WTC11 (cell line): ENCODE data around the gene YWHAH. TPM values are rescaled to one million over a fixed set of nuclear protein-coding genes. Genes with fewer than 3 reads are reported as not detected.

ENCODE experiments used
- ATAC-seq: fragments of 200-7000 bp; cut with Tn5 transposase; 2 replicates; pipeline ENCODE4 v1.10.0; 2021; ENCODE audit warnings: mild to moderate bottlenecking, moderate library complexity
- CTCF ChIA-PET: fragments of 300-600 bp; sonication (Branson Sonifier 250); formaldehyde crosslinking; loops from one replicate; lab custom pipeline; 2021; ENCODE audit warnings: antibody characterized with exemption; lab: Charles Lee
- POLR2A ChIA-PET: fragments of 350-600 bp; sonication (Branson Sonifier 250); formaldehyde crosslinking; loops from one replicate; lab custom pipeline; 2021; ENCODE audit warnings: antibody characterized with exemption; lab: Charles Lee
- DNase-seq: peaks from one replicate; pipeline ENCODE4 v3.0.0; 2021; ENCODE audit warnings: low spot score
- H3K27ac Mint-ChIP-seq: 2 replicates; pipeline ENCODE4 v1.8.0; 2021; ENCODE audit warnings: mixed read lengths
- H3K27me3 Mint-ChIP-seq: 2 replicates; pipeline ENCODE4 v1.8.0; 2021; ENCODE audit warnings: low read depth, mild to moderate bottlenecking, moderate library complexity, mixed read lengths
- H3K36me3 Mint-ChIP-seq: 2 replicates; pipeline ENCODE4 v1.8.0; 2021; ENCODE audit warnings: mixed read lengths
- H3K4me1 Mint-ChIP-seq: 2 replicates; pipeline ENCODE4 v1.8.0; 2022; ENCODE audit warnings: mixed read lengths
- H3K4me3 Mint-ChIP-seq: 2 replicates; pipeline ENCODE4 v1.8.0; 2021; ENCODE audit warnings: mild to moderate bottlenecking, moderate library complexity, mixed read lengths
- H3K9me3 Mint-ChIP-seq: 2 replicates; pipeline ENCODE4 v1.8.0; 2021; ENCODE audit warnings: mixed read lengths
- AFF4 ChIP-seq: sonication (generic); formaldehyde crosslinking; IDR thresholded peaks from 2 replicates; pipeline ENCODE4 v1.8.1; 2023; ENCODE audit warnings: mild to moderate bottlenecking, missing genetic modification reagents, borderline replicate concordance
- CREB1 ChIP-seq: sonication (generic); formaldehyde crosslinking; IDR thresholded peaks from 2 replicates; pipeline ENCODE4 v1.8.0; 2023; ENCODE audit warnings: mild to moderate bottlenecking, missing genetic modification reagents
- ELF4 ChIP-seq: sonication (generic); formaldehyde crosslinking; IDR thresholded peaks from 2 replicates; pipeline ENCODE4 v1.8.1; 2022; ENCODE audit warnings: low read depth, mild to moderate bottlenecking, moderate library complexity, missing genetic modification reagents
- GABPB1 ChIP-seq: sonication (generic); formaldehyde crosslinking; IDR thresholded peaks from 2 replicates; pipeline ENCODE4 v1.8.1; 2023; ENCODE audit warnings: mild to moderate bottlenecking, missing genetic modification reagents
- HMGA2 ChIP-seq: fragments of 250-450 bp; sonication (Bioruptor Pico); IDR thresholded peaks from 2 replicates; pipeline ENCODE4 v1.4.0; 2021; ENCODE audit warnings: mild to moderate bottlenecking, moderate library complexity
- IRF1 ChIP-seq: sonication (generic); formaldehyde crosslinking; IDR thresholded peaks from 2 replicates; pipeline ENCODE4 v1.8.0; 2023; ENCODE audit warnings: missing genetic modification reagents
- KAT7 ChIP-seq: sonication (generic); formaldehyde crosslinking; IDR thresholded peaks from 2 replicates; pipeline ENCODE4 v1.8.1; 2023; ENCODE audit warnings: missing genetic modification reagents, mild to moderate bottlenecking, borderline replicate concordance
- MAX ChIP-seq: sonication (generic); formaldehyde crosslinking; IDR thresholded peaks from 2 replicates; pipeline ENCODE4 v1.8.0; 2022; ENCODE audit warnings: mild to moderate bottlenecking, missing genetic modification reagents
- NR3C1 ChIP-seq: sonication (generic); formaldehyde crosslinking; conservative IDR thresholded peaks from 2 replicates; pipeline ENCODE4 v1.8.1; 2023; ENCODE audit warnings: low read depth, mild to moderate bottlenecking, missing genetic modification reagents
- RORB ChIP-seq: fragments of 250-450 bp; sonication (Bioruptor Pico); IDR thresholded peaks from 2 replicates; pipeline ENCODE4 v1.9.0; 2021; ENCODE audit warnings: mild to moderate bottlenecking
- SMAD3 ChIP-seq: sonication (generic); formaldehyde crosslinking; IDR thresholded peaks from 2 replicates; pipeline ENCODE4 v1.8.0; 2022; ENCODE audit warnings: missing genetic modification reagents, mild to moderate bottlenecking, borderline replicate concordance
- ZNF232 ChIP-seq: sonication (generic); formaldehyde crosslinking; IDR thresholded peaks from 2 replicates; pipeline ENCODE4 v1.8.0; 2022; ENCODE audit warnings: mild to moderate bottlenecking, missing genetic modification reagents
- ZNF423 ChIP-seq: fragments of 250-450 bp; sonication (Bioruptor Pico); IDR thresholded peaks from 2 replicates; pipeline ENCODE4 v2.1.2; 2022; ENCODE audit warnings: mild to moderate bottlenecking, moderate library complexity
- ZNF532 ChIP-seq: fragments of 250-450 bp; sonication (Bioruptor Pico); IDR thresholded peaks from 2 replicates; pipeline ENCODE4 v1.9.0; 2021; ENCODE audit warnings: mild to moderate bottlenecking, borderline replicate concordance
- total RNA-seq: library from RNA; stranded (reverse); gene quantifications from 3 replicates; pipeline ENCODE4 v1.2.3, GENCODE V29; 2021
- TF ChIP-seq, protein P1 (sequence below): sonication (generic); formaldehyde crosslinking; IDR thresholded peaks from 2 replicates; pipeline ENCODE4 v1.8.1; 2022; ENCODE audit warnings: low read depth, mild to moderate bottlenecking, moderate library complexity, missing genetic modification reagents, borderline replicate concordance
- TF ChIP-seq, protein P2 (sequence below): sonication (generic); formaldehyde crosslinking; IDR thresholded peaks from 2 replicates; pipeline ENCODE4 v1.8.1; 2023; ENCODE audit warnings: mild to moderate bottlenecking, missing genetic modification reagents
- TF ChIP-seq, protein P3 (sequence below): sonication (generic); formaldehyde crosslinking; IDR thresholded peaks from 2 replicates; pipeline ENCODE4 v1.8.0; 2023; ENCODE audit warnings: missing genetic modification reagents, mild to moderate bottlenecking, borderline replicate concordance
- TF ChIP-seq, protein P4 (sequence below): fragments of 250-450 bp; sonication (Bioruptor Pico); IDR thresholded peaks from 2 replicates; pipeline ENCODE4 v1.9.0; 2021; ENCODE audit warnings: mild to moderate bottlenecking

The YWHAH gene
- total RNA-seq, 1 experiment from 2014 or later = 203 TPM

DNA sequence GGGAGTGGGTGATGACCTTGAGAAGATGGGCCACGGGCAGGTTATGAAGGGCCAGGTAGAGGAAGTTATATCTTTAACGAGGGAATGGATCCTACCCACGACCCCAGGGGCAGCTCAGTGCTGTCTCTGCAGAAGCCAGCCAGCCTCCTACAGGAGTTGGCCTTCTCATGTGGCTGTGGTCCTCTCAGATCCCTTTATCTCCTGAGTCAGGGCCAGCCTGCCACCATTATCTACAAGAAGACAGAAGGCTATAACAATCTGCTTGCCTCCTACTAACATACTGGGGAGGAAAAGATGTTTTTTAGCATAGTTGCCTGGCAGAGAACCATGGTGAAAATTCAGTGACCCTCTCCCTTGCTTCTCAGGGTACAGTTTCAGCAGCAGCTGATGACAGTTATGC, 7.0 kb upstream of the YWHAH start:
- TF ChIP-seq HMGA2 (CRISPR knock-in tag) (no peak), RORB (no peak), CREB1 (CRISPR knock-in tag) (no peak), ZNF232 (CRISPR knock-in tag) (no peak), ZNF423 (CRISPR knock-in tag) (no peak), GABPB1 (no peak), SMAD3 (CRISPR knock-in tag) (no peak), AFF4 (no peak), MAX (no peak), IRF1 (CRISPR knock-in tag) (no peak), ZNF532 (CRISPR knock-in tag) (no peak)
- TF ChIP-seq, protein P1, sequence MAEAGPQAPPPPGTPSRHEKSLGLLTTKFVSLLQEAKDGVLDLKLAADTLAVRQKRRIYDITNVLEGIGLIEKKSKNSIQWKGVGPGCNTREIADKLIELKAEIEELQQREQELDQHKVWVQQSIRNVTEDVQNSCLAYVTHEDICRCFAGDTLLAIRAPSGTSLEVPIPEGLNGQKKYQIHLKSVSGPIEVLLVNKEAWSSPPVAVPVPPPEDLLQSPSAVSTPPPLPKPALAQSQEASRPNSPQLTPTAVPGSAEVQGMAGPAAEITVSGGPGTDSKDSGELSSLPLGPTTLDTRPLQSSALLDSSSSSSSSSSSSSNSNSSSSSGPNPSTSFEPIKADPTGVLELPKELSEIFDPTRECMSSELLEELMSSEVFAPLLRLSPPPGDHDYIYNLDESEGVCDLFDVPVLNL (CRISPR knock-in tag) = no peak
- Mint-ChIP-seq H3K27ac (no peak overlapping the region), H3K4me1 (peaks cover 12% of the 10 kb centered on the region), H3K27me3 (peaks cover 5% of the 10 kb centered on the region; the same call in 1 of the 2 replicates), H3K9me3 (no peaks in the 10 kb centered on the region), H3K4me3 (no peak overlapping the region), H3K36me3 (no peaks in the 10 kb centered on the region)
- ChIA-PET POLR2A (no interaction called here), CTCF (interaction anchor here (1.6 kb wide), 1 partner anchor 33 kb away, joined by 6 read pairs; no protein-coding TSS in a partner anchor)
- no peak for DNase-seq
- ATAC-seq = no peak

DNA sequence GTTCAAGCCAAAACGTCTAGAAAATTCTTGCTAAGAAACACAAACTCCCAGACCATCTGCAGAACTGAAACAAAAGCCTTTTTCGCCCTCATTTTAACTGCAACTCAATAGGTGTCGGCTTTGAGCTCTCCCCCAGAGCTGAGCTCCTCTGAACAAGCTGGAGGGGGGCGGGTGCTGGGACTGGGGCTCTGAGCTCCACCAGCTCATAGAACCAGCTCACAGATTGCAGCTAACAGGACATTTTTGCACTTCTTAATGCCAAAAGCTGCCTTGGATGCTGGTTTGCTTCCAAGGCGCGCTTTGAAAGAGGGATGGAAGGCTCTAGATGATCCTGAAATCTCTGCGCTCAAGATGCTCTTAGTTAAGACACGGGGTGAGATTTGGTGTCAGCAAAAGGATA, 6.0 kb upstream of the YWHAH start:
- H3K4me3 Mint-ChIP-seq = no peak overlapping the region
- no peaks in the 10 kb centered on the region for H3K36me3 Mint-ChIP-seq
- CTCF ChIA-PET = interaction anchor here (0.6 to 1.6 kb wide), 2 partner anchors 32 to 328 kb away, joined by 3 to 6 read pairs; no protein-coding TSS in a partner anchor
- POLR2A ChIA-PET = no interaction called here
- no peak overlapping the region for H3K27ac Mint-ChIP-seq
- H3K4me1 Mint-ChIP-seq = peaks cover 12% of the 10 kb centered on the region
- DNase-seq = no peak
- ATAC-seq = no peak
- H3K9me3 Mint-ChIP-seq = no peaks in the 10 kb centered on the region
- peaks cover 10% of the 10 kb centered on the region for H3K27me3 Mint-ChIP-seq
- no peak for TF ChIP-seq ELF4
- no peak for TF ChIP-seq KAT7 (CRISPR knock-in tag)
- TF ChIP-seq, protein P2, sequence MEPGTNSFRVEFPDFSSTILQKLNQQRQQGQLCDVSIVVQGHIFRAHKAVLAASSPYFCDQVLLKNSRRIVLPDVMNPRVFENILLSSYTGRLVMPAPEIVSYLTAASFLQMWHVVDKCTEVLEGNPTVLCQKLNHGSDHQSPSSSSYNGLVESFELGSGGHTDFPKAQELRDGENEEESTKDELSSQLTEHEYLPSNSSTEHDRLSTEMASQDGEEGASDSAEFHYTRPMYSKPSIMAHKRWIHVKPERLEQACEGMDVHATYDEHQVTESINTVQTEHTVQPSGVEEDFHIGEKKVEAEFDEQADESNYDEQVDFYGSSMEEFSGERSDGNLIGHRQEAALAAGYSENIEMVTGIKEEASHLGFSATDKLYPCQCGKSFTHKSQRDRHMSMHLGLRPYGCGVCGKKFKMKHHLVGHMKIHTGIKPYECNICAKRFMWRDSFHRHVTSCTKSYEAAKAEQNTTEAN (CRISPR knock-in tag) = no peak
- TF ChIP-seq, protein P3, sequence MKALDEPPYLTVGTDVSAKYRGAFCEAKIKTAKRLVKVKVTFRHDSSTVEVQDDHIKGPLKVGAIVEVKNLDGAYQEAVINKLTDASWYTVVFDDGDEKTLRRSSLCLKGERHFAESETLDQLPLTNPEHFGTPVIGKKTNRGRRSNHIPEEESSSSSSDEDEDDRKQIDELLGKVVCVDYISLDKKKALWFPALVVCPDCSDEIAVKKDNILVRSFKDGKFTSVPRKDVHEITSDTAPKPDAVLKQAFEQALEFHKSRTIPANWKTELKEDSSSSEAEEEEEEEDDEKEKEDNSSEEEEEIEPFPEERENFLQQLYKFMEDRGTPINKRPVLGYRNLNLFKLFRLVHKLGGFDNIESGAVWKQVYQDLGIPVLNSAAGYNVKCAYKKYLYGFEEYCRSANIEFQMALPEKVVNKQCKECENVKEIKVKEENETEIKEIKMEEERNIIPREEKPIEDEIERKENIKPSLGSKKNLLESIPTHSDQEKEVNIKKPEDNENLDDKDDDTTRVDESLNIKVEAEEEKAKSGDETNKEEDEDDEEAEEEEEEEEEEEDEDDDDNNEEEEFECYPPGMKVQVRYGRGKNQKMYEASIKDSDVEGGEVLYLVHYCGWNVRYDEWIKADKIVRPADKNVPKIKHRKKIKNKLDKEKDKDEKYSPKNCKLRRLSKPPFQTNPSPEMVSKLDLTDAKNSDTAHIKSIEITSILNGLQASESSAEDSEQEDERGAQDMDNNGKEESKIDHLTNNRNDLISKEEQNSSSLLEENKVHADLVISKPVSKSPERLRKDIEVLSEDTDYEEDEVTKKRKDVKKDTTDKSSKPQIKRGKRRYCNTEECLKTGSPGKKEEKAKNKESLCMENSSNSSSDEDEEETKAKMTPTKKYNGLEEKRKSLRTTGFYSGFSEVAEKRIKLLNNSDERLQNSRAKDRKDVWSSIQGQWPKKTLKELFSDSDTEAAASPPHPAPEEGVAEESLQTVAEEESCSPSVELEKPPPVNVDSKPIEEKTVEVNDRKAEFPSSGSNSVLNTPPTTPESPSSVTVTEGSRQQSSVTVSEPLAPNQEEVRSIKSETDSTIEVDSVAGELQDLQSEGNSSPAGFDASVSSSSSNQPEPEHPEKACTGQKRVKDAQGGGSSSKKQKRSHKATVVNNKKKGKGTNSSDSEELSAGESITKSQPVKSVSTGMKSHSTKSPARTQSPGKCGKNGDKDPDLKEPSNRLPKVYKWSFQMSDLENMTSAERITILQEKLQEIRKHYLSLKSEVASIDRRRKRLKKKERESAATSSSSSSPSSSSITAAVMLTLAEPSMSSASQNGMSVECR (CRISPR knock-in tag) = no peak
- no peak for TF ChIP-seq NR3C1
- TF ChIP-seq, protein P4, sequence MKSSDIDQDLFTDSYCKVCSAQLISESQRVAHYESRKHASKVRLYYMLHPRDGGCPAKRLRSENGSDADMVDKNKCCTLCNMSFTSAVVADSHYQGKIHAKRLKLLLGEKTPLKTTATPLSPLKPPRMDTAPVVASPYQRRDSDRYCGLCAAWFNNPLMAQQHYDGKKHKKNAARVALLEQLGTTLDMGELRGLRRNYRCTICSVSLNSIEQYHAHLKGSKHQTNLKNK = no peak
